GM19395 (cell line): ENCODE measurements around the gene RAD9B.
"Not testable (repeated sequence)": the region's sequence is repeated elsewhere in the genome, so short reads cannot be mapped to it uniquely, and the experiment has no call there.

Experiments
- ATAC-seq: cut with Tn5 transposase; IDR thresholded peaks from one replicate; pipeline ENCODE4 v1.9.1; 2021; ENCODE audit warnings: mild to moderate bottlenecking, moderate library complexity; ENCODE audit not compliant: unreplicated experiment

Gene RAD9B

DNA sequence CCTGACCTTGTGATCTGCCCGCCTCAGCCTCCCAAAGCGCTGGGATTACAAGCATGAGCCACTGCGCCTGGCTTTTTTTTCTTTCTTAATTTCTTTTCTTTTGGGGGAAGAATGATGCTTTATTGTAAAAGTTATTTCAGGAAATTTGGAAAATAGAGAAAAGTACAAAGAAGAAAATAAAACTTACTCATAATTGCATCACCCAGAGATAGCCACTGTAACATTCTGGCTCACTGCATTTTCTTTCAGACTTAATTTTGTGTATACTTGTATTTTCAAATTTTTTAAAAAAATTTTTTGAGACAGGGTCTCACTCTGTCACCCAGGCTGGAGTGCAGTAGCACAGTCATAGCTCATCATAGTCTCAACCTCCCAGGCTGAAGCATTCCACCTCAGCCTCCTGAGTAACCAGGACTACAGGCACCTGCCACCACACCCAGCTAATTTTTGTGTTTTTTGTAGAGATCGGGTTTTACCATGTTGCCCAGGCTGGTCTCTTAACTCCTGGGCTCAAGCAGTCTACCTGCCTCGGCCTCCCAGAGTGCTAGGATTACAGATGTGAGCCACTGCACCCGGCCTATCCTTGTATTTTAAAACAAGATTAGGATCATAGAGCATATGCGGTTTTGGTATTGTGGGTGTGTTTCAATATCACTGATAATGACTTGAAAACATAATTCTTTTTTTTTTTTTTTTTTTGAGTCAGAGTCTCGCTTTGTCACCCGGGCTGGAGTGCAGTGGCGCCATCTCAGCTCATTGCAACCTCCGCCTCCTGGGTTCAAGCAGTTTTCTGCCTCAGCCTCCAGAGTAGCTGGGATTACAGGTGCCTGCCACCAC lies 19.0 kb downstream of the RAD9B start:
- not testable (repeated sequence) for ATAC-seq

DNA sequence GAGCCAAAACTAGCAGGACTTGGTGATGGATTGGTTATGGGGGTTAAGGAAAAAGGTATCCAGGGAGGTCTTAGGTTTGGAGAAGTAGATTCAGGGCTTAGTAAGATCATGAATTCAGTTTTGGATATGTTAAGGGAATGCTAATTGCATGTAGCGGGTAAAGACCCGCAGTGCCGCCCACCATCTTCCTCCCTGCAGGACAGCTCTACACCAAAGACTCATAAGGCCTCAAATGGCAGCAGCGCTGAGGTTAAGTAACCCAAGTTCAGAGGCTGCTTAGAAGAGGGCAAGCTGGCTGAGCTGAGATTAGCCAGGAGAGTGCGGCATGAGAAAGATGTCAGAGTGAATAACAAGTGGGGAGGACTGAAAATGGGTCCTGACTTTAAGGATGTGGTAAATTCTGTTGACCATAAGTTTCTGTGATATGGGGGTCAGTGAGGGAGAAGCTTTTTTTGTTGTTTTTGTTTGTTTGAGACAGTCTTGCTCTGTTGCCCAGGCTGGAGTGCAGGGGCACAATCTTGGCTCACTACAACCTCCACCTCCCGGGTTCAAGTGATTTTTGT lies 26.2 kb downstream of the RAD9B start:
- ATAC-seq = no peak

DNA sequence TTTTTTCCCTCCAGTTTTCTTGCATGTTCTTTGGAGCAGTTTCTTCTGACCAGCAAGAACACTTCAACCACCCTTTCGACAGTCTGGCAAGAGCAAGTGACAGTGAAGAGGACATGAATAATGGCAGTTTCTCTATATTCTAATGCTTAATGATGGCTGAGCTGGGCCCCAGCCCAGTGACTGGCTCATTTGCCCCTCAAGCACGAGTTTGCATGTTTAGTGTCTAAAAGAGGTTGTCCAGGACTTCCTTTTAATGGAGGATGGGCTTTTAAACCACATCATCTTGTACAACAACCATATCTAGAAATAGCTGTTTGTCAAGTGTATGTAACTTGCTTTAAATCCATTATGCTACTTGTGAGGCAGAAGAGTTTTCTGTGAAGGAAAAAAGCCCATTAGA lies 28.4 kb downstream of the RAD9B start:
- no peak for ATAC-seq

DNA sequence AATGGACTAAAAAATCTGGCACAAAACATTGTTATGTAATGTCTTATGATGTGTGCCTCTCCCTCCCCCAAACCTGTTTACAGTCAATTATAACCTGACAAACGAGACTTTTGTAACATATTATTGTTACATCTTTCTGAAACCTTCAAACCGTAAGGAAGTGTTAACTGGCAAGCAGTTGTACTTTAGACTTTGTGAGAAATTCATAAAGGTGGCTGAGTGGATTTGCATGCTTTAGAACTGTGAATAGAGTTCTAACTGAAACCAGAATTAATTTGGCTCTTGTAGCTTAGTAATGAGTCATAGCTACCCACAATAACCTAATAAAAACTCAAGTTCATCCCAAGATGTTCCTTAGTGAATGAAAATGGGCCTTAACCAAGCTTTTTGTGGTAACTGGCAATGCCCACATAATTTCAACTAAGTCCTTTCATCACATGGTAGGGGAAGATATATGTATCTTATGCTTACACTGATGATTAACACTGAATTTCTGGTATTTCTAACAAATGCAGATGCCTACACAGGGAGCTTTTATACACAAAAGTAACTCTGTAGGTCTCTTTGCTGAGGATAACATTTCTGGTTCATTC lies 29.7 kb downstream of the RAD9B start:
- peak; percentile 90 for ATAC-seq

DNA sequence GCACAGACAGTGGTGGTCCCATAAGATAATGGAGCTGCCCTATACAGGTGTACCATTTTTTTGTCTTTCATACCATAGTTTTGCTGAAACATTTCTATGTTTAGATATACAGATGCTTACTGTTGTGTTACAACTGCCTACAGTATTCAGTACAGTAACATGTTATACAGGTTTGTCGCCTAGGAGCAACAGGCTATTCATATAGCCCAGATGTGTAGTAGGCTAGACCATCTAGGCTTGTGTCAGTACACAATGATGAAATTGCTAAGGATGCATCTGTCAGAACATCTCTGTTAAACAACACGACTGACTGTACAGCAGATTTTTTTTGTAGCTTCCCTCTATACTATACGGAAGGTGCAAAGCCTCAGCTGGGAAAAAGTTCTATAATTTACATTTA lies 30.5 kb downstream of the RAD9B start:
- ATAC-seq = no peak

DNA sequence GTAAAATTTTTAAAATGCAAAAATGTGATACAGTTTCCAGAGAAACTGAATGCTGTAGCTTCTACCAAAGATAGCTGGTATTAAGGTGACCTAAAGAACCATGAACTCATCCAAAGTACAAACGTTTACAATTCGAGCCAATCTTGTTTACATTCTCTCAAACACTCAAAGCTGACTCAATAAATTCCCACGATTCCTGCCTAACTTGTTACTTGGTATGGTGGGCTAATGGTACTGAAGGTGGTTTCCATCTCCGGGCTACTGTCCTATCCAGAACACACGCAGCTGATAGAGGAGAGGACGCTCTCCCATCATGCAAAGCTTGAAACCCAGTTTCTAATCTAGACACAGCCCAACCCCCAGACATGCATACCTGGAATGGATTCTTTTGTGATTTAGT lies 31.5 kb downstream of the RAD9B start:
- no peak for ATAC-seq

DNA sequence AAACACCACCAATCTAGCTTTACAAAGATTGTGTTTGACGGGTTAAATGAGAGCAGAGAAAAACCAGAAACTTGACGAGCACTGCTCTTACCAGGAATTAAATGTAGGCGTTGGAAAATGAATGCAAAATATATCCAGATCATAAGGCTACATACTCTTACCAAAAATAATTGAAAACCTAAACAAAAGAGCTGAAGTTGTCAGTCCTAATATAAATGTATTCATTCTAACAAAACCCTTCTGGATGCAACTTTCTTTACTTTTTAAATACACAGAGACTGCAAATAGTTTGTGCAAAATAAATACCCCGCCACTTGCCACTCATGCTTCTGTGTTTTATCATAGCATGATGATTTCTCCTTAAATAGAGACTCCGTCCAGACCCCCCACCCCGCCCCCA lies 32.7 kb downstream of the RAD9B start:
- no peak for ATAC-seq

DNA sequence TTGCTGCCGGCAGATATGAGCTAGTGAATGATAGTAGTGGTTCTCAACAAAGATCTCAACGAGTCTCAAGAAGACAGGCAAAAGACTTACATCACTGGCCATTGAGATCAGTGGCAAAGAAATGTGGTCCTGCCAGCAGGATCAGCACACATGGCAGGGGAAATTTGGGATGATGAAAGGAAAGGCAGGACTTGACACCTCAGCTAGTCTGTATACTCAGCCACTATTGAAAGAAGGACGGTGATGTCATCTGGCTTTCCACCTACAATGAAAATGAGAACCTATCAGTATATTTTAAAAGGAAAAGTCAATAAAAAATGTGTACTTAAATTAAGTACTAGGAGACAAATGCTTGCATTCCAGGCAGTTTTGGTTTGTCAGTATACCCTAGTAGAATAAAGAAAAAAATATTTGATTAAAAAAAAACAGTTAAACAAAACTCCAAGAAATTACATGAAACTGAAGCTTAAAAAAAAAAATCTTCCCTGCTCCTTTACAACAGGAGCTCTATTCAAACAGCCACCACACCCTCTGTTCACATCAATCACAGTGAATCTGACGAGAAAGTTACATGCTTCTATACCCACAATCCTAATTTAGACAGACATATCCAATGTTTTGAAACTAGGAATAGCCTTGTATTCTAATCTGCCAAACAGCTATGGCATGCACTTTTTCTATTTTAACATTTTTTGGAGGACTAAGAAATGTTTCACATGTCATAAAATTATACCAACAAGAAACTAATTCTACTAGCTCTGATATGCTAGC lies 34.9 kb downstream of the RAD9B start:
- ATAC-seq = no peak

DNA sequence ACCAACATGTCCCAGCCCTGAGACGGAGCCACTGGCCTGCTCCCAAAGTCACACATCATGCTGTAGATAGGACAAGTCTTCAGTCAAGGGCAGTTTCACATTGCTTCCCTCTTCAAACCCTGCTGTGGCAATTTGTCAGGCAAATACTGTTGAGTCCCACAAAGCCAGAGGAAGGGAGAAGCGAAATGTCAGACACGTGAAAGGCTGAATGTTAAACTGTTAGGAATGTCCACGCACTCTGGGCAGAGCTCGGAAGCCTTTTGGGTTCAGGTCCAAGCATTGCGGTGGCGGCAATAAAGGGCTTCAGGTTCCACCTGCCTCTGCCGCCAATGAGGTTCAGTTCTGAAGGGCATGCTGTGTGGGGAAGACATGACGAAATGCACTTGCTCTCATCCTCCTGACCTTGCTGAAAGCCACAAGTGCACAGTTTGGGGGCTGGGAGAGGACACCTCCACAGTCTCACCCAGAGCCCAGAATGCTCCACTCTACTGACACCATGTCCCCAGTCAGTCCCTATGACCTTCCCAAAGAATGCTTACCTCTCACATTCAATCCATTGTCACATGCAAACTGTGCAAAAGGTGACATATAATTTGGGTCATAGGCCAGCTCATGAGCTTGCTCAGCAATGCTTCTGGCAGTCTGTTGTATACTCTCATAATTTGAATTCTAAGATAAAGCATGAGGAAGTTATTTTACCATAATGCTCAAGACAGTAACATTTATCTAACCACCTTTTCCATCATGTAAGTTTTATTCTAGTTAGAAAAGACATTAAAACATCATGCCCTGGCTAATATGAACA lies 35.7 kb downstream of the RAD9B start:
- ATAC-seq = no peak

DNA sequence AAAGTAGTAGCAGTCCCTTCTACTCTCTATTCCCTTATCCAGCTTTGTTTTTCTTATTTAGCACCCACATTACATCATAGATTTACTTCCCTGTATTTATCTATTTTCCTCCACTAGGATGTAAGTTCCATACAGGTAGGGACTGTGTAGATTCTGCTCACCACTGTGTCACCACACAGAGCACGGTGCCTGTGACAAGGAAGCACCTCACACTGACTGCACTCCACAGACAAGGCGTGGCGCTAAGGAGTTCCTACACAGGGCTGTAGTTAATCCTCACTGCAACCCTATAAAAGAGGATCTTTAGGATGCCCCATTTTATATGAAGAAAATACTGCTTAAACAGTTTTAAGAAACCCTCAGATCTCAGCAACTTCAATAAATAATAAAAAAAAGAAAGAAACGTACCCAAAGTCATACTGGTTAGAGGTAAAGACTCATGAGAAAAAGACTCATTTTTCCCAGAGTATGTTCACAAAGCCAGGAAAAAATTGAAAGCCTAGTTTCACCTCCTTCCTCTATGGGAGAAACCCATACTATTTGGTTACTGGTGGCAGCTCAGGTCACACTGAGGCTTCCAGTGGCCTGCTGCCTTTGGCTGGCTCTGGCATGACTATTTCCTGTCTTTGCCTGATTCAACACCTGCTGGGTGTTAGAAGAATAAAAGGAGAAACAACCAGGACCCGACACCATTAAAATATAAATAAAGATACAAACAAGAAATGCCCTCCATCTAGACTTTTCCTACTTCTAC lies 36.9 kb downstream of the RAD9B start:
- no peak for ATAC-seq

DNA sequence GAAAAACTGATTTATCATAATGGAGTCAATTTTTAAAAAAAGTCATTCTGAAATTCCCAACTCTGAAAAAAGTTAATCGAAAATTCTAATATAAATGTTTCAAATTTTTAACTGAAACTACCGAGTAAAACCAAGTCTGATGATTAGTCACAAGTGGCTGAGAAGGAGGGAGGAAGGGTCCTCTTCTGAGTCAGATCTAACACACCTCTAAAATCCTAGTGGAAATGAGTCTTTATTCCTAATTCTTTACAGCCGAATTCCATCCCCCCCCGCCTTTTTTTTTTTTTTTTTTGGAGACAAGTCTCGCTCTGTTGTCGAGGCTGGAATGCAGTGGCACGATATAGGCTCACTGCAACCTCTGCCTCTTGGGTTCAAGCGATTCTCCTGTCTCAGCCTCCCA lies 37.9 kb downstream of the RAD9B start:
- ATAC-seq = no peak

DNA sequence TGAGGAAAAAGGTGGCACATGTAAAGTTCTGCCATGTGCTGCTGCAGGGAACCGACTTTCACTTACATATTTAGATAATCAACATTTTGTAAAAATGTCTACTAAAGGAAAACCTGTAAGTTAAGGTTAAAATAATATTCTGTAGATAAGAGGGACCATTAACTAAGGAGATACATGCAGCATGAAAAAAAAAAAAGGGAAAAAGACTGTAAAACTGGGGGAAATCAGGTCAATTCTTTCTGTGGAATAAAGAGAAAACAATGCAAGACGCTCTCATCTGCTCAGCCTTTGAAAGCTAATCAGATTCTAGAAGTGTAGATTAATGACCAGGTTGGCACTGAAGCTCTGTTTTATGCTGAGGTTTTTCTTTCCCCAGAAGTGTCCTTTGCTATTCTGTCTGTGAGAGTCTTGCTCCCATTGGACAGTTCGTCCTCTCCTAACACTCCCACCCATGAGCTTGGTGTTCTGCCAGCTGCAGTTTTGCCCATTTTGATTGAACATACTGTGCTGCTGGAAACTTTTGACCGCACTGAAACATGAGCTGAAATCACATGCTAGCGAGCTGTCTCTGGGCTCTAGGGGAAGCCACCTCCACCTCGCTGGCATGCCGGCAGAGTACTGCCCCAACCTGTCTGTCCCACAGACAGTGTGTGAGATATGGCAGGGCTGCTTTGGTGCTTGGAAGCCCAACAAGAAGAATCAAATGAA lies 41.3 kb downstream of the RAD9B start:
- no peak for ATAC-seq

DNA sequence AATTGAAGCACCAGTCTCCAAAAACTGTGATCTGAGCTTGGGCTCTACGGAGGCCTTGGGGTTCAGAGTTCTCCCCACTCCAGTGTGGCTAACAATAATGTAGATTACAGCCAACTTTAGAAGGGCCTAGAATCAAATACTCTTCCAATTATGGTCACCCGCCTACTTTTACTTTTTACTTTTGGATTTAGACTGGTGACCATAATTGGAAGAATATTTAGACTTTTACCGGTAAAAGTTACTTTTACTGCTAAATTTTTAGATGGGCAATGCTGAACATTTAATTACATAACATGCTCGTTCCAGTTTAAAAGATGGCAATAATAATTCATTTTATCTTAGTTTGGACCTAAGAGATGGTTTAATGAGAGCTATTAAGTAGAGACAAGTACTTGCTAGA lies 41.8 kb downstream of the RAD9B start:
- ATAC-seq = no peak

DNA sequence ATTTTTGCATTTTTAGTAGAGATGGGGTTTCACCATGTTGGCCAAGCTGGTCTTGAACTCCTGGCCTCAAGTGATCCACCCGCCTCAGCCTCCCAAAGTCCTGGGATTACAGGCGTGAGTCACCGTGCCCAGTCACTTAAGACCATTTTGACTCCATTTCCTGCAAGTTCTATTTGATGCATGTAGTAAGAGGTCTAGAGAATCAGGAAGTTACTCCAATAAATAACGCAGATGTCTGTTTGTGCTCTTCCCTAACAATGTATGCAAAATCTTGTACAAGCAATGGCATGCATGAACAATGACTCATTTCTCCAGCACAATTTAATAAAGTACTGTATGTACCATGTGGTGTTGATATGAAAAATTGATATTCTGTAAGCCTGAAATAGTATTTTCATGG lies 43.1 kb downstream of the RAD9B start:
- not testable (repeated sequence) for ATAC-seq

DNA sequence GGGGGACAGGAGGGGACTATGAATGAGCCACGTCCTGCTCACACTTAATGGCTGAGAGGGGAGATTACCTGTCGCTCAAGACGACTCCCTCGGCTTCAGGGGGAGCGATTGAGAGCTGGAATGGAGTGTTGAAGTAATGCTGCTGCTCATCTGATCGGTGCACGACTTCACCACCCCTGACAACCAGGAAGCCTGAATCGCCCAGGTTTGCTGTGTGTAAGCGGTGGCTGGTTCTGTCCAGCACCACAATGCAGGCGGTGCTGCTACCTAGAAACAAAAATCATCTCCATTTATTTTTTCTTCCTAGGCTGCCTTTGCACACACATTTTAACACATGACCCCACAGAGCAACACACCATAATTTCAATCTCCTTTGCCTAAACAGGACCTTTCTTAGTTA lies 43.7 kb downstream of the RAD9B start:
- no peak for ATAC-seq

DNA sequence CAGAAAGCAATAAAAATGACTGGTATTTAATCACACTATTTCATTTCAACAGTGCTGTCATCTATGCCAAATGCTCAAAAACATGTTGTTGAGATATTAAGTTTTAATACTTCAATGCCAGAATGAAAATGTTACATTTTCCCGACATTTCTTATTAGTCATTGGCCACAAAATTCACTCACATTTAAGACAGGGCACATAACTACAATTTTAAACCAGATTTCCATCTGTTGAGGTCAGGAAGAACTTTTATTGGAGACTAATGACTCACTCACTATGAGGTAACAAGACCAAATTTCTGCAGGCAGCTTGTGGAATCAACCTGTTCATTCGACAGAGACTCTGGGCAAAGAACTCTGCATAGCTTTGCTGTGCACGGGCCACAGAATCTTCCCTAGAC lies 44.2 kb downstream of the RAD9B start:
- no peak for ATAC-seq

DNA sequence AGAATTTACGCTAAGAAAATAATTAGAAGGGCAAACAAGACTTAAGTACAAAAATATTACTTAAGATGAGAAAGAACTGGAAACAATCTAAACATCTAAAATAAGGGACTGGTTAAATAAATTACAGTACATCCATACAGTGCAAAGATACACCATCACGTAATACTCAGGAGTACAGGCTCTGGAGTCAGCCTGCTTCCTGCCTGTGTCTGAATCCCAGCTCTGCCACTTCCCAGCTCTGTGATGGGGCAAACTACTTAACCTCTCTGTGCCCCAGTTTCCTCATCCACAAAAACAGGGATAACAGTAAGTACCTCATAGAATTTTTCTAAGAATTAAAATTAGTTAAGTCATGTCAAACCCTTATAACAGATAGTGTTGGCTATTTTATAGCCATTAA lies 45.0 kb downstream of the RAD9B start:
- ATAC-seq = no peak

DNA sequence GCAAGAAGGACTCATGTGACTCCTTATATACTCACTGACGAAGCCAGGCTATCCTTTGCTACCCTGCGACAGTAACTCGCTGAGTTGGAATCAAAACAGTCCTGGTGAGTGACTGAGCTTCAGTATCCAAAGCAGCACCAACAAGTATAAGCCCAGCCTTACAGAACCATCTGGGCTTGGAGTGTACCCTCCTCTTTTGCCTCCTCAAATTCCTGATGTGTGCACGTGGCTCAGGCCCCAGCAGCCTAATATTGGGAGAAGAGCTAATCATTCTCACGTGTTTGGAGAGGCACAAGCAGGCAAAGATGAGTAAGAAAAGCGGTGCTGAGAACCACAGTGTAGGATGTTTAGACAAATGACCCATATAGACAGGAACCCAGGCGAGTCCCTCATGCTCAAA lies 46.5 kb downstream of the RAD9B start:
- ATAC-seq = no peak

DNA sequence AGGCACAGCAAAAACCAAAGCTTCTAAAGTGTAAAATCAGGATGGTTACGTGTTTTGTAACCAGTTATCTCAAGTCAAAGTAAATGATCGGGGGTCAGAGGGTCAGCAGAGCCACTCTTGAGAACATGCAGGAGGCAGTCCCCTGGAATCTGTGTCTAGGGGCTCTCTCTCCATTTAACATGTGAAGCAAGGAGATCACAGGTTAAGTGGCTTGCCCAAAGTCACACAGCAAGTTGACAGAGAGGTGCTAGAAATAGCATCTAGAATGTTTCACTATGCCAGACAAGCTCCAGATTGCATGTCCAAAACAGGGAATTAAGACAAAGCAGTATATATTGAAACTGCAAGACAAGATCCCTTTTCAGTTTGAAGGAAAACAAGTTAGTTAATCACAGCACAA lies 47.6 kb downstream of the RAD9B start:
- no peak for ATAC-seq

DNA sequence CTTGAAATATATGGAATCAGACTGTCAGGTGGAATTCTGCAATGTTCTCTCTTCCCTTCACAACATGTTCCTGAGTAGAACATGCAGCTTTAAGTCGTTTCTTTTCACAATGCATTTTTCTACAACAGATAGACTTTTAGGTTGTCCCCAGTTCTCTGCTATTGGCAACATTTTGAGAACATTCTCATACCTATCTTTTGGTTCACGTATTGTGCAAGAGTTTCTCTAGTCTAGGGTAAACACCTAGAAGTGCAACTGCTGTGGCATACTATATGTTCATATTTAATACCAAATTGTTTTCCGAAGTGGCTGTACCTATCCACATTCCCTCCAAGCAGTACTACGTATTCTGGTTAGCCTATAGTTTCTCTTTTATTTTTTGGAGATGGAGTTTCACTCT lies 48.9 kb downstream of the RAD9B start:
- ATAC-seq = no peak
